Measurements from ENCODE around the gene GPX3. TPM values are rescaled to one million over a fixed set of nuclear protein-coding genes. Genes with fewer than 3 reads are reported as not detected.

The GPX3 gene
- total and polyA plus RNA-seq, 2 experiments from 2014 or later, result 28.0 to 48.9 TPM

- H3K9me2 ChIP-seq (ENCODE audit: insufficient read depth), result no peaks in the 10 kb centered on the region
- no peak overlapping the region for H3K4me3 Mint-ChIP-seq
- H3K27me3 Mint-ChIP-seq (ENCODE audit: insufficient read depth, low read depth, poor library complexity), result peaks cover 6% of the 10 kb centered on the region
- DNase-seq (ENCODE audit: low spot score), result no peak
- H3K4me3 ChIP-seq, result no peak overlapping the region
- TF ChIP-seq ETS1 (IDR thresholded peaks at IDR 0.05), result no peak
- TF ChIP-seq ZNF331 (CRISPR knock-in tag; IDR thresholded peaks at IDR 0.05; ENCODE audit: low read depth), result no peak
- TF ChIP-seq CREB1 (CRISPR knock-in tag; IDR thresholded peaks at IDR 0.05; ENCODE audit: low read depth), result no peak
- no peak for TF ChIP-seq JUNB (IDR thresholded peaks at IDR 0.05; ENCODE audit: unreplicated experiment)
- TF ChIP-seq REST (IDR thresholded peaks at IDR 0.05; ENCODE audit: unreplicated experiment), result no peak
- TF ChIP-seq EZH2phosphoT487 (IDR thresholded peaks at IDR 0.05; ENCODE audit: unreplicated experiment), result no peak
- no peak for TF ChIP-seq POLR2AphosphoS5 (IDR thresholded peaks at IDR 0.05; ENCODE audit: low read depth)
- no peak for TF ChIP-seq EZH2 (IDR thresholded peaks at IDR 0.05; ENCODE audit: low read depth, unreplicated experiment)
- TF ChIP-seq STAT1 (IDR thresholded peaks at IDR 0.05; ENCODE audit: unreplicated experiment), result no peak
- no peak for TF ChIP-seq CTCF (conservative IDR thresholded peaks at IDR 0.05; ENCODE audit: low read depth in 2 of 2)
- no peak for TF ChIP-seq NANOG (IDR thresholded peaks at IDR 0.05; ENCODE audit: borderline replicate concordance)
- TF ChIP-seq ZNF462 (CRISPR knock-in tag; IDR thresholded peaks at IDR 0.05), result no peak
- no peak for TF ChIP-seq ZNF114 (CRISPR knock-in tag; IDR thresholded peaks at IDR 0.05)
- H3K79me2 ChIP-seq (replicated peaks; ENCODE audit: insufficient read depth), result peaks cover 10% of the 10 kb centered on the region
- H3K27me3 ChIP-seq (ENCODE audit: insufficient read depth), result no peaks in the 10 kb centered on the region
- H3K36me3 Mint-ChIP-seq (ENCODE audit: low read depth), result peaks cover 8% of the 10 kb centered on the region; the same call in 2 of the 3 replicates
- no peak for ATAC-seq
- no peaks in the 10 kb centered on the region for H3K36me3 ChIP-seq (ENCODE audit: insufficient read depth)
- no peaks in the 10 kb centered on the region for H3K4me1 ChIP-seq (ENCODE audit: insufficient read depth)
- no peak overlapping the region for H3K4me2 ChIP-seq
- peaks cover 8% of the 10 kb centered on the region; the same call in 1 of the 2 replicates for H4K20me1 ChIP-seq (replicated peaks; ENCODE audit: insufficient read depth)
- H3K27ac Mint-ChIP-seq, result no peak overlapping the region
- H3K9me3 Mint-ChIP-seq, result no peaks in the 10 kb centered on the region
- H3F3A ChIP-seq (replicated peaks; ENCODE audit: low read depth), result no peaks in the 10 kb centered on the region
- no peak overlapping the region for H2AFZ ChIP-seq
- peaks cover 15% of the 10 kb centered on the region for H3K4me1 Mint-ChIP-seq
- H3K27ac ChIP-seq (ENCODE audit: low read depth), result no peak overlapping the region
Measured at GRCh38 chr5:151068433-151069197, 48.2 kb downstream of the GPX3 start.
